ENCODE measurements around the gene ANKRD13B.

DNA sequence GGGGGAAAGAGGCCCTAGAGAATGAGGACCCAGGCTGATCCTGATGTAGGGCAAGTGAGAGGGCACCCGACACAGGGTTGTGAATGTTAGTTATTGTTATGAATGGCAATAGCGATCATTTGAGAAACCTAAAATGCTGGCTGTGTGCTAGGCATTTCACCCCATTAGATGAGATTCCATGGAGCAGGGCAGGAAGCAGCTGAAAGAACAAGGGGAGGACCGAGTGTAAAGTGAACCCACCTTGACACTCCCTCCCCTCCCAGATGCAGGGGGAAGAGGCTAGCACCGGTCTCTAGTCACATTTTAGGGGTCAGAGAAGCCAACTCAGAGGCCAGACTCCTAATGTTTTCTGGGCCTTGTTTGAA is 30.3 kb downstream of the ANKRD13B start:
- TF ChIP-seq CTCF (IDR thresholded peaks at IDR 0.05) (no peak), POLR2AphosphoS5 (IDR thresholded peaks at IDR 0.05) (no peak), EP300 (IDR thresholded peaks at IDR 0.05) (no peak)
